CD14-positive monocyte (primary cell): ENCODE measurements around the gene SEL1L3. TPM values are rescaled to one million over a fixed set of nuclear protein-coding genes. Genes with fewer than 3 reads are reported as not detected.

ENCODE experiments used
- DNase-seq, 3 donors: peaks; one replicate each; pipeline ENCODE4 v3.0.0-alpha.2; 2011 to 2022
- H2AFZ ChIP-seq: 2 replicates; pipeline ENCODE4 v1.6.0; 2012; ENCODE audit warnings: mild to moderate bottlenecking, low read depth, low read length, inconsistent platforms; ENCODE audit not compliant: insufficient read depth, poor library complexity, severe bottlenecking
- H3K27ac ChIP-seq, 2 donors: 1 replicate in 1 of 2; 2 replicates in 1 of 2; pipeline ENCODE4 v1.5.1; 2012 to 2013; ENCODE audit warnings: low read length in 2 of 2, control low read depth in 1 of 2, inconsistent platforms in 1 of 2, low read depth in 1 of 2, mild to moderate bottlenecking in 1 of 2
- H3K27me3 ChIP-seq, 2 donors: one replicate each; pipeline versions ENCODE4 v1.6.0 to v1.6.1; 2011 to 2013; ENCODE audit warnings: low read length in 2 of 2; ENCODE audit not compliant: control insufficient read depth in 2 of 2, insufficient read depth in 2 of 2
- H3K36me3 ChIP-seq, 2 donors: replicated peaks in 1 of 2; 1 replicate in 1 of 2; 2 replicates in 1 of 2; pipeline versions ENCODE4 v1.5.1 to v1.6.1; 2012 to 2013; ENCODE audit warnings: low read length in 2 of 2, control low read depth in 1 of 2, inconsistent platforms in 1 of 2, mild to moderate bottlenecking in 1 of 2; ENCODE audit not compliant: insufficient read depth in 2 of 2, control insufficient read depth in 1 of 2
- H3K4me1 ChIP-seq, 2 donors: 1 replicate in 1 of 2; 2 replicates in 1 of 2; pipeline versions ENCODE4 v1.5.1 to v1.6.1; 2012 to 2013; ENCODE audit warnings: low read length in 2 of 2, control low read depth in 1 of 2, inconsistent platforms in 1 of 2, mild to moderate bottlenecking in 1 of 2, moderate library complexity in 1 of 2; ENCODE audit not compliant: insufficient read depth in 2 of 2, control insufficient read depth in 1 of 2
- H3K4me2 ChIP-seq: replicated peaks from 2 replicates; pipeline ENCODE3; 2012; ENCODE audit warnings: low read length, moderate library complexity, mild to moderate bottlenecking; ENCODE audit not compliant: poor library complexity, severe bottlenecking; ENCODE audit errors: extremely low read depth
- H3K4me3 ChIP-seq, 3 experiments: fragments of 200-600 bp in 1 of 3; sonication (generic) in 1 of 3; replicated peaks in 1 of 3; 1 replicate in 2 of 3; 2 replicates in 1 of 3; pipeline ENCODE4 v1.5.1; 2011 to 2013; ENCODE audit warnings: low read length in 3 of 3, mild to moderate bottlenecking in 3 of 3, control low read depth in 2 of 3, low read depth in 2 of 3, inconsistent platforms in 1 of 3, moderate library complexity in 1 of 3
- H3K79me2 ChIP-seq: 2 replicates; pipeline ENCODE4 v1.6.0; 2012; ENCODE audit warnings: mild to moderate bottlenecking, control low read depth, inconsistent platforms, low read length, moderate library complexity; ENCODE audit not compliant: insufficient read depth
- H3K9ac ChIP-seq: 2 replicates; pipeline ENCODE4 v1.6.0; 2017; ENCODE audit warnings: low read length, mild to moderate bottlenecking; ENCODE audit not compliant: insufficient read depth, poor library complexity, severe bottlenecking
- H3K9me3 ChIP-seq, 2 donors: replicated peaks in 1 of 2; 1 replicate in 1 of 2; 2 replicates in 1 of 2; pipeline versions ENCODE4 v1.5.1 to v1.6.1; 2012 to 2013; ENCODE audit warnings: low read length in 2 of 2, control low read depth in 1 of 2; ENCODE audit not compliant: control insufficient read depth in 1 of 2, insufficient read depth in 1 of 2
- H4K20me1 ChIP-seq: 2 replicates; pipeline ENCODE4 v1.6.0; 2012; ENCODE audit warnings: mild to moderate bottlenecking, low read length, control low read depth, moderate library complexity; ENCODE audit not compliant: insufficient read depth
- H3K27ac Mint-ChIP-seq, 7 donors: one replicate each; pipeline ENCODE4 v1.8.0; 2020; ENCODE audit warnings: mild to moderate bottlenecking in 7 of 7, mixed read lengths in 7 of 7, moderate library complexity in 6 of 7, inconsistent platforms in 2 of 7
- H3K27me3 Mint-ChIP-seq, 3 donors: one replicate each; pipeline ENCODE4 v1.8.0; 2021 to 2022; ENCODE audit warnings: low read depth in 3 of 3, mild to moderate bottlenecking in 3 of 3, mixed read lengths in 3 of 3, moderate library complexity in 3 of 3, inconsistent platforms in 1 of 3
- H3K36me3 Mint-ChIP-seq, 2 donors: one replicate each; pipeline ENCODE4 v1.8.0; 2020; ENCODE audit warnings: mixed read lengths in 2 of 2, inconsistent platforms in 1 of 2, mild to moderate bottlenecking in 1 of 2
- H3K4me1 Mint-ChIP-seq: one replicate; pipeline ENCODE4 v1.8.0; 2020; ENCODE audit warnings: mild to moderate bottlenecking, mixed read lengths
- H3K4me3 Mint-ChIP-seq, 2 donors: one replicate each; pipeline ENCODE4 v1.8.0; 2020; ENCODE audit warnings: mild to moderate bottlenecking in 2 of 2, mixed read lengths in 2 of 2, moderate library complexity in 1 of 2
- H3K9me3 Mint-ChIP-seq, 7 donors: one replicate each; pipeline ENCODE4 v1.8.0; 2020 to 2022; ENCODE audit warnings: mixed read lengths in 7 of 7, mild to moderate bottlenecking in 6 of 7, moderate library complexity in 6 of 7, inconsistent platforms in 2 of 7
- WGBS: methylation state at CpG from one replicate; pipeline ENCODE4 v1.1.5; 2013; ENCODE audit warnings: missing lambda C conversion rate; ENCODE audit not compliant: insufficient coverage; 5-methylcytosine and 5-hydroxymethylcytosine counted together
- intact Hi-C, 2 donors: fragments of 100-400 bp; cut with micrococcal nuclease; formaldehyde crosslinking; loops; one replicate each; pipeline versions ENCODE4 v1.15.0 to v1.15.1; 2023
- polyA plus RNA-seq, 3 donors: library from polyadenylated mRNA; depleted of rRNA in 1 of 3; unstranded in 2 of 3; stranded (reverse) in 1 of 3; fragments of 300-500 nt in 2 of 3; fragments of >200 nt in 1 of 3; fragmentation: Illumina TruSeq in 2 of 3; gene quantifications; 1 replicate in 2 of 3; 2 replicates in 1 of 3; pipeline ENCODE4 v1.2.3, GENCODE V29; 2012 to 2021
- TF ChIP-seq, protein P1 (sequence below): fragments of 200-600 bp; IDR thresholded peaks from one replicate; pipeline ENCODE4 v1.8.0; 2022; ENCODE audit warnings: antibody characterized with exemption, mild to moderate bottlenecking

SEL1L3 gene
- polyA plus RNA-seq, 3 donors, result 0.61 to 2.2 (median 1.7) TPM

GRCh38 chr4:25807102-25807728 lies 55.6 kb downstream of the SEL1L3 start:
- Mint-ChIP-seq H3K4me3 (no peak overlapping the region), H3K36me3 (peaks cover 0 to 6% of the 10 kb centered on the region in 2 donors), H3K9me3 (peaks cover 0 to 2% (median 0%) of the 10 kb centered on the region in 7 donors), H3K27me3 (no peaks in the 10 kb centered on the region), H3K4me1 (no peaks in the 10 kb centered on the region), H3K27ac (peak overlapping the region in 2 of 7 donors; percentile 2 to 57)
- Histone ChIP-seq H2AFZ (no peak overlapping the region), H3K9ac (no peak overlapping the region), H3K36me3 (peaks cover 0 to 6% of the 10 kb centered on the region in 2 donors), H4K20me1 (no peaks in the 10 kb centered on the region), H3K4me1 (no peaks in the 10 kb centered on the region), H3K27ac (no peak overlapping the region), H3K9me3 (no peaks in the 10 kb centered on the region), H3K4me2 (no peak overlapping the region), H3K4me3 (no peak overlapping the region), H3K79me2 (no peaks in the 10 kb centered on the region), H3K27me3 (no peaks in the 10 kb centered on the region)
- intact Hi-C loops, result no loop called here
- no peak for DNase-seq
- WGBS, result 95% methylated on average over 3 of the region's 8 CpGs
- TF ChIP-seq, protein P1, sequence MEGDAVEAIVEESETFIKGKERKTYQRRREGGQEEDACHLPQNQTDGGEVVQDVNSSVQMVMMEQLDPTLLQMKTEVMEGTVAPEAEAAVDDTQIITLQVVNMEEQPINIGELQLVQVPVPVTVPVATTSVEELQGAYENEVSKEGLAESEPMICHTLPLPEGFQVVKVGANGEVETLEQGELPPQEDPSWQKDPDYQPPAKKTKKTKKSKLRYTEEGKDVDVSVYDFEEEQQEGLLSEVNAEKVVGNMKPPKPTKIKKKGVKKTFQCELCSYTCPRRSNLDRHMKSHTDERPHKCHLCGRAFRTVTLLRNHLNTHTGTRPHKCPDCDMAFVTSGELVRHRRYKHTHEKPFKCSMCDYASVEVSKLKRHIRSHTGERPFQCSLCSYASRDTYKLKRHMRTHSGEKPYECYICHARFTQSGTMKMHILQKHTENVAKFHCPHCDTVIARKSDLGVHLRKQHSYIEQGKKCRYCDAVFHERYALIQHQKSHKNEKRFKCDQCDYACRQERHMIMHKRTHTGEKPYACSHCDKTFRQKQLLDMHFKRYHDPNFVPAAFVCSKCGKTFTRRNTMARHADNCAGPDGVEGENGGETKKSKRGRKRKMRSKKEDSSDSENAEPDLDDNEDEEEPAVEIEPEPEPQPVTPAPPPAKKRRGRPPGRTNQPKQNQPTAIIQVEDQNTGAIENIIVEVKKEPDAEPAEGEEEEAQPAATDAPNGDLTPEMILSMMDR, result no peak

DNA sequence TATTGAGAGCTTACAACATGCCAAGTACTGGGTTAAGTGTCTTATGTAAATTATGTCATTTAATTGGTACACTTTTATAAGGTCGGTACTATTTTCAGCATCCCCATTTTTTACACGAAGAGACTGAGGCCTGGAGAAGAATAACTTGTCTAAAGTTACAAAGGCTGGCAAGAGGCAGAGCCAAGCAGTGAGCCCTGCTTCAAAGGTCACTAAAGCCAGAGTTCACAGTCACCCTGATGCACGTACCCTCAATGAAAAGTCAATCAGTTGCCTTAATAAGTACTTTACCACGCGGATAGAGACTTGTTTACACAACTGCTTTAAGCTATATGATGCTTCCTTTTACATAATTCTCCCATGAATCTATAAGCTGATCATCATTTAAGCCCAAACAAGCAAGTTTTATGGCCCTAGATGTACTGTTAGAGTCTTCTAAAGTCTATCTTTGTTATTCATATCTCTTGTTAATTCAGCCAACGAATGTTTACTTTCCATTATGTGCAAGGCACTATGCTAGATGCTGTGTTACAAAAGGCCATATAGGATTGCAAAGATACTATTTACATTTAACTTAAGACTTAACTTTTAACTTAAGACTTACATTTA lies 57.4 kb downstream of the SEL1L3 start:
- TF ChIP-seq, protein P1, result no peak
- Histone ChIP-seq H3K4me3 (no peak overlapping the region), H3K27ac (no peak overlapping the region), H2AFZ (no peak overlapping the region), H4K20me1 (no peaks in the 10 kb centered on the region), H3K4me1 (no peaks in the 10 kb centered on the region), H3K36me3 (peaks cover 0 to 6% of the 10 kb centered on the region in 2 donors), H3K9ac (no peak overlapping the region), H3K27me3 (no peaks in the 10 kb centered on the region), H3K4me2 (no peak overlapping the region), H3K79me2 (no peaks in the 10 kb centered on the region), H3K9me3 (no peaks in the 10 kb centered on the region)
- H3K4me3 Mint-ChIP-seq, result no peak overlapping the region
- WGBS, result 94% methylated on average over 3 of the region's 6 CpGs
- intact Hi-C loops, result no loop called here
- peaks cover 0 to 2% (median 0%) of the 10 kb centered on the region in 7 donors for H3K9me3 Mint-ChIP-seq
- no peaks in the 10 kb centered on the region for H3K4me1 Mint-ChIP-seq
- no peak overlapping the region for H3K27ac Mint-ChIP-seq
- H3K36me3 Mint-ChIP-seq, result peaks cover 0 to 6% of the 10 kb centered on the region in 2 donors
- DNase-seq, result no peak
- no peaks in the 10 kb centered on the region for H3K27me3 Mint-ChIP-seq
